Gastroesophageal sphincter (tissue), 3 donors: ENCODE data around the gene MYO6.

Source experiments
- CTCF ChIP-seq, 4 experiments: fragments of 200-600 bp in 2 of 4; fragments of 450-650 bp in 2 of 4; sonication (generic) in 1 of 4; IDR thresholded peaks; one replicate each; pipeline ENCODE4 v1.5.1; 2017 to 2019; ENCODE audit warnings: antibody characterized with exemption in 4 of 4, mild to moderate bottlenecking in 2 of 4, moderate library complexity in 2 of 4
- POLR2A ChIP-seq, 2 donors: fragments of 450-650 bp; IDR thresholded peaks; one replicate each; pipeline ENCODE4 v1.6.1; 2017; ENCODE audit warnings: antibody characterized with exemption in 2 of 2, mild to moderate bottlenecking in 2 of 2, moderate library complexity in 1 of 2

- no peak for TF ChIP-seq POLR2A (IDR thresholded peaks at IDR 0.05)
- TF ChIP-seq CTCF (IDR thresholded peaks at IDR 0.05): no peak
Measured at GRCh38 chr6:75766387-75766786, 17.3 kb downstream of the MYO6 start.
